GM21737 (cell line): ENCODE results near the gene DCAF6.
"Not testable (repeated sequence)": the region's sequence is repeated elsewhere in the genome, so short reads cannot be mapped to it uniquely, and the experiment has no call there.

Experiments used
- ATAC-seq: cut with Tn5 transposase; IDR thresholded peaks from one replicate; pipeline ENCODE4 v1.9.1; 2021; ENCODE audit warnings: mild to moderate bottlenecking, moderate library complexity; ENCODE audit not compliant: unreplicated experiment

The DCAF6 gene, protein sequence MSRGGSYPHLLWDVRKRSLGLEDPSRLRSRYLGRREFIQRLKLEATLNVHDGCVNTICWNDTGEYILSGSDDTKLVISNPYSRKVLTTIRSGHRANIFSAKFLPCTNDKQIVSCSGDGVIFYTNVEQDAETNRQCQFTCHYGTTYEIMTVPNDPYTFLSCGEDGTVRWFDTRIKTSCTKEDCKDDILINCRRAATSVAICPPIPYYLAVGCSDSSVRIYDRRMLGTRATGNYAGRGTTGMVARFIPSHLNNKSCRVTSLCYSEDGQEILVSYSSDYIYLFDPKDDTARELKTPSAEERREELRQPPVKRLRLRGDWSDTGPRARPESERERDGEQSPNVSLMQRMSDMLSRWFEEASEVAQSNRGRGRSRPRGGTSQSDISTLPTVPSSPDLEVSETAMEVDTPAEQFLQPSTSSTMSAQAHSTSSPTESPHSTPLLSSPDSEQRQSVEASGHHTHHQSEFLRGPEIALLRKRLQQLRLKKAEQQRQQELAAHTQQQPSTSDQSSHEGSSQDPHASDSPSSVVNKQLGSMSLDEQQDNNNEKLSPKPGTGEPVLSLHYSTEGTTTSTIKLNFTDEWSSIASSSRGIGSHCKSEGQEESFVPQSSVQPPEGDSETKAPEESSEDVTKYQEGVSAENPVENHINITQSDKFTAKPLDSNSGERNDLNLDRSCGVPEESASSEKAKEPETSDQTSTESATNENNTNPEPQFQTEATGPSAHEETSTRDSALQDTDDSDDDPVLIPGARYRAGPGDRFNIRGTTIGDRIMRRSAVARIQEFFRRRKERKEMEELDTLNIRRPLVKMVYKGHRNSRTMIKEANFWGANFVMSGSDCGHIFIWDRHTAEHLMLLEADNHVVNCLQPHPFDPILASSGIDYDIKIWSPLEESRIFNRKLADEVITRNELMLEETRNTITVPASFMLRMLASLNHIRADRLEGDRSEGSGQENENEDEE

GRCh38 chr1:167936068-167936929 is at the start of gene DCAF6:
TSS of gene DCAF6 (plus strand) at chr1:167936683. CDS start at chr1:167936912, 229 bp downstream.
- ATAC-seq, result peak; percentile 66

DNA sequence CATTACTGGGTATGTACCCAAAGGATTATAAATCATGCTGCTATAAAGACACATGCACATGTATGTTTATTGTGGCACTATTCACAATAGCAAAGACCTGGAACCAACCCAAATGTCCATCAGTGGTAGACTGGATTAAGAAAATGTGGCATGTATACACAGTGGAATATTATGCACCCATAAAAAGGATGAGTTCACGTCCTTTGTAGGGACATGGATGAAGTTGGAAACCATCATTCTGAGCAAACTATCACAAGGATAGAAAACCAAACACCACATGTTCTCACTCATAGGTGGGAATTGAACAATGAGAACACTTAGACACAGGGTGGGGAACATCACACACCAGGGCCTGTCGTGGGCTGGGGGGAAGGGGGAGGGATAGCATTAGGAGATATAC is 49.3 kb upstream of the DCAF6 start:
- not testable (repeated sequence) for ATAC-seq

- no peak for ATAC-seq
Measured at GRCh38 chr1:167890400-167890799, 46.1 kb upstream of the DCAF6 start.

DNA sequence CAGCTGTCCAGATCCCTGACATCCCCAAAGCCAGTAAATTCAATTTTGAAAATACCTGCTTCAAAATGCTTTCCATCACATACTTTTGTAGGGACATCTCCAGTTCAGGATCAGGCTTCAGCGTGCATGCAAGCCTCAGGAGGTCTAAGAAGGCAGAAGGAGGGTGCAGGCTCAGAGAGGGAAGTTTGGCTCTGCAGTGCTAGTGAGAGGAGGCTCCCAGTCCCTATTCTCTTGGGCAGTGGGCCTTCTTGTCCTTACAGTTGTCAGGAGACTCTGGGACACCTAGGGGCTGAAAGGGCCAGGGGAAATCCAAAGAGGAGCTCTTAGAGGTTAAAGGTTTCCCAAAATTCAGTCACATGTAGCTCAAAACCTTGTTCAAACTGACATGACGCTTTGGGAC is 42.7 kb upstream of the DCAF6 start:
- ATAC-seq, result no peak

- no peak for ATAC-seq
Measured at GRCh38 chr1:167898578-167899222, 37.8 kb upstream of the DCAF6 start.

GRCh38 chr1:167899253-167899681 is 37.2 kb upstream of the DCAF6 start:
- ATAC-seq, result peak; percentile 90

GRCh38 chr1:167900907-167901306 is 35.6 kb upstream of the DCAF6 start:
- no peak for ATAC-seq

- ATAC-seq, result no peak
Measured at GRCh38 chr1:167904652-167905130, 31.8 kb upstream of the DCAF6 start.

GRCh38 chr1:167905182-167905581 is 31.3 kb upstream of the DCAF6 start:
- no peak for ATAC-seq

DNA sequence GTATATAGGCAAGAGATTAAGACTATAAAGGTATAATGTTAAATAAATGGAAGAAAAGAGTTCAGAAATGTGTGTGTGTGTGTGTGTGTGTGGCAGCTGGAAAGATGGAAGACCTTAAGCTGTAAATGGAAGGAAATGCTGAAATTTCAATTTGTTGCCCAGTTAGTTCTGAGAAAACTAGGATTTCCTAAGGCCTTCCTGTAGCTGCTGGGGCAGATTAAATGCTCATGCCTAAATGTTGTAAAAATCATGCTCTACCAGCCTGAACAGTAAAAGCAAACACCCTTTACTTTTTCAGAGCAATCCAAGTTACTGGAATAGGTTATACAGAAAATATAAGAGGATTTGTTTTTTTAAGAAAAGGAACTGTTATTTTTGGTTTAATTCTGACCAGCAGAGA is 30.8 kb upstream of the DCAF6 start:
- ATAC-seq, result no peak

DNA sequence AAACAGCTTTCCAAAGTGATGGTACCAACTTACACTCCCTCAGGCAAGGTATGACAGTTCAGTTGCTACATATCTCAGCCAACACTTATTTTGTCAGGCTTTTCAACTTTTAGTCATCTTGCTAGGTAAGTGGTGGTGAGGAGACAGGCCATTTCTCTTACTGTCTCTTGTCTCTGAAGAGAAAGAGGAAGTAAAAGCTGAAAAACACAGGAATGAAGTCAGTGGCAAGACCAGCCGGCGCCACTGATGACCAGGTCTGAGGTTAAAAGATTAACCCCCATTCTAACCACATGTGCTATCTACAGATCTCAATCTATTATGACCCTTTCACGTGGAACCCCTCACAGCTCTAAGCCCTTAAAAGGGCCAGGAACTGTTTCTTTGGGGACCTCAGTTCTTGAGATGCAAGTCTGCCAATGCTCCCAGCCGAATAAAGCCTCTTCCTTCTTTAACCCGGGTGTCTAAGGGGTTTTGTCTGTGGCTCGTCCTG is 26.7 kb upstream of the DCAF6 start:
- ATAC-seq, result no peak

GRCh38 chr1:167910530-167910929 is 26.0 kb upstream of the DCAF6 start:
- ATAC-seq, result no peak

- ATAC-seq, result no peak
Measured at GRCh38 chr1:167911413-167911812, 25.1 kb upstream of the DCAF6 start.

- ATAC-seq, result no peak
Measured at GRCh38 chr1:167912294-167912693, 24.2 kb upstream of the DCAF6 start.

DNA sequence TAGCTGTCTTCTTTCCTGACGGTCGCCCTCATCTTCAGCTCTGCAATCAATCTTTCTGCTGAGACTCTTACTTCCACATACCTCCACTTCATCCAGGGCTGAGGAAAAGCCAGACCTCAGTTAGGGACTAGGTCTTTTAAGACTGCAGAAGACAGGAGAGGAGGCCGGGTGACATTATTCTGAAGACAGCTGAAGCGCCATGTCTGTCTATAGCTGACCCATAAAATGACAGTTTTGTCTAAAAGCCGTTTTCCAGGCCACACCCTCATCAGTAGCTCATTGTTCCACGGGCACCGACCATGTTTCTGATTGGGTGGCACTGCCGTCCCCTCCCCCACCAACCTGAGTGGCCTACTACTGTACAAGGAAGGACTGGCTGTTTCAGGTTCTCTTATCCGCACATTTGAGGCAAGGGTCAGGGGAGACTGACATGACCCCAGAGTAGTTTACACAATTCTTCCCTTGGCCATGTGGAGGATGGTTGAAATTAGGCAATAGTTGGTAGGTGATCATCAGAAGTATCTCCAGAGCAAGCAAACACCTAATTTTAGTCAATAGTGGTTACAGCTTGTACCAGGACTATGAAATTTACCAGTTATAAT is 22.5 kb upstream of the DCAF6 start, which contains the start of gene ADCY10:
Gene ADCY10, minus strand, starts transcription at position 240 of the 602 bp plus-strand sequence. CDS start 8,994 bp downstream, outside the sequence.
- ATAC-seq, result no peak

- ATAC-seq, result no peak
Measured at GRCh38 chr1:167915569-167915968, 20.9 kb upstream of the DCAF6 start.

- no peak for ATAC-seq
Measured at GRCh38 chr1:167916766-167917511, 19.5 kb upstream of the DCAF6 start.

DNA sequence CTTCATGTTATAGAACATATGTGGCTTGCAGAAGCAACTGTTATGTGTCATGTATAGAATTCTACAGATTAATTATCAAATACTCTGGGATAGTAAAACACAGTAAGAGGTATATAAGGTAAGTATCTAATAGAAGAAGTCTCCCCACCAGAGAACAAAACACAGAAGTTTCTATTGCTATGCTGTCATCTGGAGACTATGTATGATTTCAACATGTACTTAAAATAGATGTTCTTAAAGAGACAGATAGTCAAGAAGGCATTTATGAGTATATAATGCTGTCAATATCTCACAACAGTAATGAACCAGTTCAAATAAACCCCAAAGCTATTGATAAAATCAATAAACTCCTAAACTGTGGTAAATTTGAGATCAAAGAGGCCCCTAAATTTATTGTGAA is 14.5 kb upstream of the DCAF6 start:
- ATAC-seq, result no peak

GRCh38 chr1:167922611-167923074 is 13.8 kb upstream of the DCAF6 start:
- ATAC-seq, result no peak
